ENCODE results near the gene SPTY2D1.

- TF ChIP-seq, protein P1, sequence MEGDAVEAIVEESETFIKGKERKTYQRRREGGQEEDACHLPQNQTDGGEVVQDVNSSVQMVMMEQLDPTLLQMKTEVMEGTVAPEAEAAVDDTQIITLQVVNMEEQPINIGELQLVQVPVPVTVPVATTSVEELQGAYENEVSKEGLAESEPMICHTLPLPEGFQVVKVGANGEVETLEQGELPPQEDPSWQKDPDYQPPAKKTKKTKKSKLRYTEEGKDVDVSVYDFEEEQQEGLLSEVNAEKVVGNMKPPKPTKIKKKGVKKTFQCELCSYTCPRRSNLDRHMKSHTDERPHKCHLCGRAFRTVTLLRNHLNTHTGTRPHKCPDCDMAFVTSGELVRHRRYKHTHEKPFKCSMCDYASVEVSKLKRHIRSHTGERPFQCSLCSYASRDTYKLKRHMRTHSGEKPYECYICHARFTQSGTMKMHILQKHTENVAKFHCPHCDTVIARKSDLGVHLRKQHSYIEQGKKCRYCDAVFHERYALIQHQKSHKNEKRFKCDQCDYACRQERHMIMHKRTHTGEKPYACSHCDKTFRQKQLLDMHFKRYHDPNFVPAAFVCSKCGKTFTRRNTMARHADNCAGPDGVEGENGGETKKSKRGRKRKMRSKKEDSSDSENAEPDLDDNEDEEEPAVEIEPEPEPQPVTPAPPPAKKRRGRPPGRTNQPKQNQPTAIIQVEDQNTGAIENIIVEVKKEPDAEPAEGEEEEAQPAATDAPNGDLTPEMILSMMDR (IDR thresholded peaks at IDR 0.05), result no peak
- TF ChIP-seq POLR2A (IDR thresholded peaks at IDR 0.05), result no peak
Observed at GRCh38 chr11:18676803-18677202, 42.7 kb upstream of the SPTY2D1 start.
